ENCODE results near the gene INPP5A. TPM values are rescaled to one million over a fixed set of nuclear protein-coding genes. Genes with fewer than 3 reads are reported as not detected.

INPP5A gene
- total RNA-seq, 1 donor from 2014 or later = 35.4 TPM

DNA sequence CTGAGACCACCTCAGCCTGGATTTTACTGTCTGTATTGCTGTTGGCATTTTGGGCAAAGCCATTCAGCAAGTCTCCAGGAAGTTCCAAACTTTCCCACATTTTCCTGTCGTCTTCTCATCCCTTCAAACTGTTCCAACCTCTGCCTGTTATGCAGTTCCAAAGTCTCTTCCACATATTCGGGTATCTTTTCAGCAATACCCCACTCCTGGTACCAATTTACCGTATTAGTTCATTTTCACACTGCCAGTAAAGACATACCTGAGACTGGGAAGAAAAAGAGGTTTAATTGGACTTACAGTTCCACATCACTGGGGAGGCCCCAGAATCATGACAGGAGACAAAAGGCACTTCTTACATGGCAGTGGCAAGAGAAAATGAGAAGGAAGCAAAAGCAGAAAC is 62.8 kb downstream of the INPP5A start:
- Mint-ChIP-seq H3K4me3 (no peak overlapping the region), H3K9me3 (peaks cover 6% of the 10 kb centered on the region), H3K4me1 (peaks cover 9% of the 10 kb centered on the region), H3K36me3 (ENCODE audit: low read depth) (peaks cover 28% of the 10 kb centered on the region), H3K27me3 (ENCODE audit: low read depth) (no peaks in the 10 kb centered on the region), H3K27ac (ENCODE audit: unreplicated experiment) (no peak overlapping the region)
- no peak for DNase-seq (ENCODE audit: low read depth, low spot score)
- TF ChIP-seq, protein P1, sequence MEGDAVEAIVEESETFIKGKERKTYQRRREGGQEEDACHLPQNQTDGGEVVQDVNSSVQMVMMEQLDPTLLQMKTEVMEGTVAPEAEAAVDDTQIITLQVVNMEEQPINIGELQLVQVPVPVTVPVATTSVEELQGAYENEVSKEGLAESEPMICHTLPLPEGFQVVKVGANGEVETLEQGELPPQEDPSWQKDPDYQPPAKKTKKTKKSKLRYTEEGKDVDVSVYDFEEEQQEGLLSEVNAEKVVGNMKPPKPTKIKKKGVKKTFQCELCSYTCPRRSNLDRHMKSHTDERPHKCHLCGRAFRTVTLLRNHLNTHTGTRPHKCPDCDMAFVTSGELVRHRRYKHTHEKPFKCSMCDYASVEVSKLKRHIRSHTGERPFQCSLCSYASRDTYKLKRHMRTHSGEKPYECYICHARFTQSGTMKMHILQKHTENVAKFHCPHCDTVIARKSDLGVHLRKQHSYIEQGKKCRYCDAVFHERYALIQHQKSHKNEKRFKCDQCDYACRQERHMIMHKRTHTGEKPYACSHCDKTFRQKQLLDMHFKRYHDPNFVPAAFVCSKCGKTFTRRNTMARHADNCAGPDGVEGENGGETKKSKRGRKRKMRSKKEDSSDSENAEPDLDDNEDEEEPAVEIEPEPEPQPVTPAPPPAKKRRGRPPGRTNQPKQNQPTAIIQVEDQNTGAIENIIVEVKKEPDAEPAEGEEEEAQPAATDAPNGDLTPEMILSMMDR (conservative IDR thresholded peaks at IDR 0.05) = no peak

DNA sequence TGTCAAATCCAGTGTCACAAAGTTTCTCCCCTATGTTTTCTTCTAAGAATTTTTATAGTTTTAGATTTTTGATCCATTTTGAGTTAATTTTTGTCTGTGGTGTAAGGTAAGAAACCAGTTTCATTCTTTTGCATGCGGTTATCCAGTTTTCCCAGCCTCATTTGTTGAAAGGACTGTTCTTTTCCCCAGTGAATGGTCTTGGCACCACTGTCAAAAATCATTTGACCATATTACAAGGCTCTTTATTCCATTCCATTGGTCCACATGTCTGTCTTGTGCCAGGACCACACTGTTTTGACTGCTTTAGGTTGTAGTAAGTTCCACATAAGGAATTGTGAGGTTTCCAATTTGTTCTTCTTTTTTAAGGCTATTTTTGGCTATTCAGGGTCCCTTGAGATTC is 64.0 kb downstream of the INPP5A start:
- Mint-ChIP-seq H3K9me3 (peaks cover 6% of the 10 kb centered on the region), H3K4me3 (no peak overlapping the region), H3K27me3 (ENCODE audit: low read depth) (no peaks in the 10 kb centered on the region), H3K4me1 (peaks cover 13% of the 10 kb centered on the region), H3K27ac (ENCODE audit: unreplicated experiment) (no peak overlapping the region), H3K36me3 (ENCODE audit: low read depth) (peaks cover 30% of the 10 kb centered on the region)
- DNase-seq (ENCODE audit: low read depth, low spot score) = no peak
- TF ChIP-seq, protein P1 (conservative IDR thresholded peaks at IDR 0.05) = no peak

DNA sequence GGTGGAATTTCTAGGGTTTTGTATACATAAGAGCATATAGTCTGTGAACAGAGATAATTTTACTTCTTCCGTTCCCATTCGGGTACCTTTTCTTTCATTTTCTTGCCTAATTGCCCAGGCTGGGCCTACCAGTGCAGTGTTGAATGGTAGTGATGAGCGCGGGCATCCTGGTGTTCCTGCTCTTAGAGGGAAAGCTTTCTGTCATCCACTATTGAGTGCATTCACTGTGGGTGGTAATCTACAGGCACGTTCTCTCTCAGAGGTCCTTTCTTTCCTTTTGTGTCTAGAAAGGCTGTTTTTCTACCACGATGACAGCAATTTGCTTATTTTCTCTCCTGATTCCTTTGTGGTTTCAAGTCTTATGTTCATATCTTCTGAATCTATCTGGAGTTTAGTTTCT is 65.0 kb downstream of the INPP5A start:
- peaks cover 30% of the 10 kb centered on the region for H3K36me3 Mint-ChIP-seq (ENCODE audit: low read depth)
- no peaks in the 10 kb centered on the region for H3K27me3 Mint-ChIP-seq (ENCODE audit: low read depth)
- DNase-seq (ENCODE audit: low read depth, low spot score) = no peak
- H3K4me3 Mint-ChIP-seq = no peak overlapping the region
- no peak overlapping the region for H3K27ac Mint-ChIP-seq (ENCODE audit: unreplicated experiment)
- peaks cover 19% of the 10 kb centered on the region for H3K4me1 Mint-ChIP-seq
- peaks cover 6% of the 10 kb centered on the region for H3K9me3 Mint-ChIP-seq
- TF ChIP-seq, protein P1 (conservative IDR thresholded peaks at IDR 0.05) = no peak

DNA sequence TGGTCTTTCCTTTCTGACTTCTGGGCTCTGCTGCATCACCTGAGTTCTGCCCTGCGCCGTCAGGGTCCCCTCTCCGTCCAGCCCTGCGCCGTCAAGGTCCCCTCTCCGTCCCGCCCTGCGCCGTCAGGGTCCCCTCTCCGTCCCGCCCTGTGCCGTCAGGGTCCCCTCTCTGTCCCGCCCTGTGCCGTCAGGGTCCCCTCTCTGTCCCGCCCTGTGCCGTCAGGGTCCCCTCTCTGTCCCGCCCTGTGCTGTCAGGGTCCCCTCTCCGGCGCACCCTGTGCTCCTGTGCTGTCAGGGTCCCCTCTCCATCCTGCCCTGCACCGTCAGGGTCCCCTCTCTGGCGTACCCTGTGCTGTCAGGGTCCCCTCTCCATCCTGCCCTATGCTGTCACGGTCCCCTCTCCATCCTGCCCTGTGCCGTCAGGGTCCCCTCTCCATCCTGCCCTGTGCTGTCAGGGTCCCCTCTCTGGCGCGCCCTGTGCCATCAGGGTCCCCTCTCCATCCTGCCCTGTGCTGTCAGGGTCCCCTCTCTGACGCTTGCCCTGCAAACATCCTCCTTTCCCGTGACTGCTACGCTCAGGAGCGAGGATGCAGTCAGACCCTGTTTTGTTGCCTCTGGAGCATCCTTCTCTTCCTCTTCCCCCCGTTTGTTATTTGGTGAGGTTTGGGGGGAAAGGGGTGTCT is 66.4 kb downstream of the INPP5A start:
- Mint-ChIP-seq H3K4me3 (no peak overlapping the region), H3K4me1 (peaks cover 19% of the 10 kb centered on the region), H3K36me3 (ENCODE audit: low read depth) (peaks cover 25% of the 10 kb centered on the region), H3K27me3 (ENCODE audit: low read depth) (no peaks in the 10 kb centered on the region), H3K9me3 (peaks cover 6% of the 10 kb centered on the region), H3K27ac (ENCODE audit: unreplicated experiment) (no peak overlapping the region)
- DNase-seq (ENCODE audit: low read depth, low spot score) = no peak
- TF ChIP-seq, protein P1 (conservative IDR thresholded peaks at IDR 0.05) = no peak

DNA sequence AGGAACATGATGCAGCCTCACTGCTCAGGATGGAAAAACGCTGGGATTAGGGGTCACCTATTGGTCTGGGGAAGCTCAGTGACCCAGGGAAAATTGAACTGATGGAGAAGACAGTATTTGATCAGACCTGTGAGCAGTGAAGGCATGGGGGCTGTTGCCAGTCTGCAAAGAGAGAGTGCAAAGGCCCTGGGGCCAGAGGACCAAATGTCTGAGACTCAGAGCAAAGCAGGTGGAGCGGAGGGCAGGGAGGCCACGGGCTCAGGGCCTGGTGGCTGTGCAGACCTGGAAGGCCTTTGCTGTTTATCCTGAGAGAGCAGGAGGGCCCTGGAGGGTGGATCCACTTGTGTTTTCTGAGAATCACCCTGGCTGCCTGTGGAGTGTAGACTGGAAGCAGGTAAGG is 67.1 kb downstream of the INPP5A start:
- H3K36me3 Mint-ChIP-seq (ENCODE audit: low read depth) = peaks cover 25% of the 10 kb centered on the region
- no peaks in the 10 kb centered on the region for H3K27me3 Mint-ChIP-seq (ENCODE audit: low read depth)
- no peak overlapping the region for H3K27ac Mint-ChIP-seq (ENCODE audit: unreplicated experiment)
- peaks cover 6% of the 10 kb centered on the region for H3K9me3 Mint-ChIP-seq
- H3K4me1 Mint-ChIP-seq = peaks cover 19% of the 10 kb centered on the region
- no peak overlapping the region for H3K4me3 Mint-ChIP-seq
- DNase-seq (ENCODE audit: low read depth, low spot score) = no peak
- TF ChIP-seq, protein P1 (conservative IDR thresholded peaks at IDR 0.05) = no peak
